ENCODE results near the gene TRABD2B.

Gene TRABD2B

GRCh38 chr1:47935856-47936255 lies 61.3 kb downstream of the TRABD2B start:
- Histone ChIP-seq H3K9me3 (ENCODE audit: control insufficient read depth, low read length) (no peaks in the 10 kb centered on the region), H3K27ac (ENCODE audit: low read depth, low read length, severe bottlenecking) (no peak overlapping the region), H3K36me3 (ENCODE audit: control insufficient read depth, insufficient read depth, low read length) (no peaks in the 10 kb centered on the region), H3K4me3 (ENCODE audit: extremely low read depth, insufficient read depth, low read length, poor library complexity, severe bottlenecking) (no peak overlapping the region), H3K4me1 (ENCODE audit: control insufficient read depth, insufficient read depth, low read length, poor library complexity, severe bottlenecking) (no peaks in the 10 kb centered on the region)
- WGBS, 2 experiments (ENCODE audit: insufficient coverage in 2 of 2): 88 to 100% methylated on average over 1 of the region's 1 CpG

GRCh38 chr1:47935163-47935562 lies 62.0 kb downstream of the TRABD2B start:
- H3K9me3 ChIP-seq (ENCODE audit: control insufficient read depth, low read length): no peaks in the 10 kb centered on the region
- no peaks in the 10 kb centered on the region for H3K36me3 ChIP-seq (ENCODE audit: control insufficient read depth, insufficient read depth, low read length)
- H3K27ac ChIP-seq (ENCODE audit: low read depth, low read length, severe bottlenecking): no peak overlapping the region
- no peaks in the 10 kb centered on the region for H3K4me1 ChIP-seq (ENCODE audit: control insufficient read depth, insufficient read depth, low read length, poor library complexity, severe bottlenecking)
- H3K4me3 ChIP-seq (ENCODE audit: extremely low read depth, insufficient read depth, low read length, poor library complexity, severe bottlenecking): no peak overlapping the region
- WGBS, 2 experiments (ENCODE audit: insufficient coverage in 2 of 2): 52 to 63% methylated on average over 3 of the region's 4 CpGs

DNA sequence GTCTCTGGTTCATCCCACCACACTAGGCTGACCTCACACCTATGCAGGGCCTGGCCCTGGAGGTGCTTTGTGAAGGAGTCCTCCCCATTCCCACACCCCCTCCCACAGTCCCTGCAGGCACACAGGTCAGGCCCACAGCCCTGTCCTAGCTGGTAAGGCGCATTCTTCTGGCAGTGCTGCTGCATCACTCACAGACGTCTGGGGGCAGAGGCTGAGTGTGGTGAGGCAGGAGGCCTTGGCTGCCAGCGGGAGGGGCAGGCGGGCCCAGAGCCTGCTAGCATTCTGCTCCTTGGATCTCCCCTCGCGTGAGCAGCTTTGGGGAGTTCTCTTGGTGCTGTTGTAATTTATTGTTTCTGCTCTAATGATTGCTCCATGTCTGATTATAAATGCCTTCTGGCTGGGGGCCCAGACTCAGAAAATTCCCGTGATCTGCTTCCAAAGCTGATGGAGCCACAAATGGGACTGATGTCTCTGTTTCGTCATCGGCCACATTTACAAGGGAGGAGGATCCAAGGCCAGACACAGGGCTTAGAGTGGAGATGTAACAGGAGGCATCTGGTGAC lies 62.9 kb downstream of the TRABD2B start:
- H3K36me3 ChIP-seq (ENCODE audit: control insufficient read depth, insufficient read depth, low read length): no peaks in the 10 kb centered on the region
- no peak overlapping the region for H3K4me3 ChIP-seq (ENCODE audit: extremely low read depth, insufficient read depth, low read length, poor library complexity, severe bottlenecking)
- WGBS, 2 experiments (ENCODE audit: insufficient coverage in 2 of 2): 73 to 78% methylated on average over 5 to 8 of the region's 9 CpGs
- no peaks in the 10 kb centered on the region for H3K9me3 ChIP-seq (ENCODE audit: control insufficient read depth, low read length)
- H3K27ac ChIP-seq (ENCODE audit: low read depth, low read length, severe bottlenecking): no peak overlapping the region
- no peaks in the 10 kb centered on the region for H3K4me1 ChIP-seq (ENCODE audit: control insufficient read depth, insufficient read depth, low read length, poor library complexity, severe bottlenecking)

- Histone ChIP-seq H3K9me3 (ENCODE audit: control insufficient read depth, low read length) (no peaks in the 10 kb centered on the region), H3K27ac (ENCODE audit: low read depth, low read length, severe bottlenecking) (no peak overlapping the region), H3K36me3 (ENCODE audit: control insufficient read depth, insufficient read depth, low read length) (no peaks in the 10 kb centered on the region), H3K4me1 (ENCODE audit: control insufficient read depth, insufficient read depth, low read length, poor library complexity, severe bottlenecking) (no peaks in the 10 kb centered on the region), H3K4me3 (ENCODE audit: extremely low read depth, insufficient read depth, low read length, poor library complexity, severe bottlenecking) (no peak overlapping the region)
- 70 to 79% methylated on average over 5 to 6 of the region's 6 CpGs for WGBS, 2 experiments (ENCODE audit: insufficient coverage in 2 of 2)
Measured at GRCh38 chr1:47932743-47933142, 64.4 kb downstream of the TRABD2B start.

- H3K36me3 ChIP-seq (ENCODE audit: control insufficient read depth, insufficient read depth, low read length): no peaks in the 10 kb centered on the region
- no peaks in the 10 kb centered on the region for H3K9me3 ChIP-seq (ENCODE audit: control insufficient read depth, low read length)
- H3K4me3 ChIP-seq (ENCODE audit: extremely low read depth, insufficient read depth, low read length, poor library complexity, severe bottlenecking): no peak overlapping the region
- H3K27ac ChIP-seq (ENCODE audit: low read depth, low read length, severe bottlenecking): no peak overlapping the region
- WGBS, 2 experiments (ENCODE audit: insufficient coverage in 2 of 2): 88 to 92% methylated on average over 5 of the region's 5 CpGs
- H3K4me1 ChIP-seq (ENCODE audit: control insufficient read depth, insufficient read depth, low read length, poor library complexity, severe bottlenecking): no peaks in the 10 kb centered on the region
Measured at GRCh38 chr1:47931395-47931794, 65.8 kb downstream of the TRABD2B start.

GRCh38 chr1:47930210-47930840 lies 66.9 kb downstream of the TRABD2B start:
- Histone ChIP-seq H3K4me1 (ENCODE audit: control insufficient read depth, insufficient read depth, low read length, poor library complexity, severe bottlenecking) (no peaks in the 10 kb centered on the region), H3K9me3 (ENCODE audit: control insufficient read depth, low read length) (no peaks in the 10 kb centered on the region), H3K4me3 (ENCODE audit: extremely low read depth, insufficient read depth, low read length, poor library complexity, severe bottlenecking) (no peak overlapping the region), H3K36me3 (ENCODE audit: control insufficient read depth, insufficient read depth, low read length) (no peaks in the 10 kb centered on the region), H3K27ac (ENCODE audit: low read depth, low read length, severe bottlenecking) (no peak overlapping the region)
- 89 to 100% methylated on average over 1 to 7 of the region's 7 CpGs for WGBS, 2 experiments (ENCODE audit: insufficient coverage in 2 of 2)

DNA sequence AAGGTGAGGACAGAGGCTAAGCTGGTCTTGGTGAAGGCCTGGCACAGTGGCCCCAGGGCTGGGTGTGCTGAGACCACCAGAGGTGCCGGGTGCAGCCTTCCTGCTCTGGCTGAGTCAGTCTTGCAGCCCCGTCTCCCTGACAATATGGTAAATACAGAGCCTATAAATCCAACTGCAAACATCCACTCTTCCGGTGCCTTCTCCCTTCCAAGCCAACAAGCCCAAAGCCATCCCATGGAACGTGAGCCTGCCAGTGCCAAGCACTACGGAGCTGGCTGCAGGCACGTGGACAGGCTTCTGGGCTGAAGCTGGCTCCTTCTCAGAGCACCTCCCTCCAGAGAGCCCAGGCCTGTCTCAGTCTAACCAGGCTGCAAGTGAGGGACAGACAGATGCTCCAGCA lies 70.0 kb downstream of the TRABD2B start:
- no peak overlapping the region for H3K27ac ChIP-seq (ENCODE audit: low read depth, low read length, severe bottlenecking)
- H3K4me3 ChIP-seq (ENCODE audit: extremely low read depth, insufficient read depth, low read length, poor library complexity, severe bottlenecking): no peak overlapping the region
- H3K4me1 ChIP-seq (ENCODE audit: control insufficient read depth, insufficient read depth, low read length, poor library complexity, severe bottlenecking): peaks cover 4% of the 10 kb centered on the region
- H3K9me3 ChIP-seq (ENCODE audit: control insufficient read depth, low read length): no peaks in the 10 kb centered on the region
- WGBS, 2 experiments (ENCODE audit: insufficient coverage in 2 of 2): 88 to 93% methylated on average over 5 to 6 of the region's 6 CpGs
- H3K36me3 ChIP-seq (ENCODE audit: control insufficient read depth, insufficient read depth, low read length): no peaks in the 10 kb centered on the region

- Histone ChIP-seq H3K4me3 (ENCODE audit: extremely low read depth, insufficient read depth, low read length, poor library complexity, severe bottlenecking) (no peak overlapping the region), H3K27ac (ENCODE audit: low read depth, low read length, severe bottlenecking) (no peak overlapping the region), H3K9me3 (ENCODE audit: control insufficient read depth, low read length) (no peaks in the 10 kb centered on the region), H3K4me1 (ENCODE audit: control insufficient read depth, insufficient read depth, low read length, poor library complexity, severe bottlenecking) (peaks cover 4% of the 10 kb centered on the region), H3K36me3 (ENCODE audit: control insufficient read depth, insufficient read depth, low read length) (no peaks in the 10 kb centered on the region)
- WGBS, 2 experiments (ENCODE audit: insufficient coverage in 2 of 2): no CpG with 5 or more reads among the region's 2 CpGs
Measured at GRCh38 chr1:47926461-47926999, 70.7 kb downstream of the TRABD2B start.

DNA sequence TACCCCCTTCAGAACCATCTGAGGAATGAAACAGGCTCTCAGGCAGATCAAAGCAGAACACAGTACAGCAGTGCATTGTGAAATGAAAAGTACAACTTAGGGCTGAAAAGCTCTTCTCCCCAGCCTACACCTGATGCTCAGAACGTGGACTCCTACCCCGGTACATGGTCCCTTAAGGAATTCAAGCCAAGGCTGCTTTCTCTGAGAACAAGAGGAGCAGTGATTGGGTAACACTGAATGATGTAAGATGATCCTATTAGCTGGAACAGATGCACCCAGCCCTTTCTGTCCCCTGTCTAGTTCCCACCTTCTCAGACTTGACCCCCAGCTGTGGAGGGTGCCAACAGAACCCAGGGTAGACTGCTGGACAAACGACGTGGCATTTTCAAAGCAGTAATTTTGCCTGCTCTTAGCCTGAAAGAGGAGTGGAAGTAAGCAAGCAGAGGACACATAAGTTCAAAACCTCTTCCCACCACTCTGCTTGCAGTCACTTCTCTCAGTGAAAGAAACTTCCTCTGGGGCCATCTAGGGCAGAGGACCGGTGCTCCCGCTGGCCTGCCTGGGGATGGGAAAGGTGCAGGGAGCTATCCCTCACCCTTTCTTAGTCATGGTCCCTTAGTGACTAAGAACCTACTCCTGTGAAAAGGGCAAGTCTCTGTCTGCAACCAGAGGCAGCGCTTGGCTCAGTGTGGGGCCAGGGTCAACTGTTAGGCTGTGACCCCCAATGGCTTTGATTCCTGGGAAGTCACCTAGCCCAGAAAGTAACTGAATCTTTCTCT lies 72.7 kb downstream of the TRABD2B start:
- H3K9me3 ChIP-seq (ENCODE audit: control insufficient read depth, low read length): no peaks in the 10 kb centered on the region
- peaks cover 4% of the 10 kb centered on the region for H3K4me1 ChIP-seq (ENCODE audit: control insufficient read depth, insufficient read depth, low read length, poor library complexity, severe bottlenecking)
- H3K36me3 ChIP-seq (ENCODE audit: control insufficient read depth, insufficient read depth, low read length): no peaks in the 10 kb centered on the region
- WGBS, 2 experiments (ENCODE audit: insufficient coverage in 2 of 2): 90 to 96% methylated on average over 3 to 4 of the region's 7 CpGs
- H3K27ac ChIP-seq (ENCODE audit: low read depth, low read length, severe bottlenecking): no peak overlapping the region
- no peak overlapping the region for H3K4me3 ChIP-seq (ENCODE audit: extremely low read depth, insufficient read depth, low read length, poor library complexity, severe bottlenecking)

DNA sequence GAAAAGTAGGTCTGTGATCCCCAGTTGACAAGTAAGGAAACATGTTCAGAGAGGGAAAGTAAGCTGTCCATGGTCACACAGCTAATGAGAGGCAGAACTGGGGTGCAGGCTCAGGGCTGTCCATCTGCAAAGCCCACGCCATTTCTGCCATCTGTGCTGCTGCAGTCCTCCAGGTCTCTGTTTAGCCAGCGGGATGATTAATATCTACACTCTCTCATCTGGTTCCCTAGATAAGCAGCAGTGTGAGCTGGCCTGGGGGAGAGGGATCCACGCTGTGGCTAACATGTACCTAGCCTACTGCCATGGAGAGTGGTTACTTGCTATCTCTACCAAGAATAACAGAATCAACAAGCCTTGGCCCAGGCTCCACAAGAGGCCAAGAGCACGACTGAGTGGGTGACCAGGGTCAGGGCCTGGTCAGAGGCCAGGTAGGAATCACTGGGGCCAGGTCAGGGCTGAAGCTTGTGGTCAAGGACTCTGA lies 75.2 kb downstream of the TRABD2B start:
- no peaks in the 10 kb centered on the region for H3K9me3 ChIP-seq (ENCODE audit: control insufficient read depth, low read length)
- H3K4me3 ChIP-seq (ENCODE audit: extremely low read depth, insufficient read depth, low read length, poor library complexity, severe bottlenecking): no peak overlapping the region
- H3K27ac ChIP-seq (ENCODE audit: low read depth, low read length, severe bottlenecking): no peak overlapping the region
- WGBS, 2 experiments (ENCODE audit: insufficient coverage in 2 of 2): 90 to 97% methylated on average over 3 of the region's 4 CpGs
- H3K36me3 ChIP-seq (ENCODE audit: control insufficient read depth, insufficient read depth, low read length): no peaks in the 10 kb centered on the region
- H3K4me1 ChIP-seq (ENCODE audit: control insufficient read depth, insufficient read depth, low read length, poor library complexity, severe bottlenecking): peaks cover 9% of the 10 kb centered on the region
